Effector memory CD8-positive, alpha-beta T cell (primary cell): ENCODE measurements around the gene SEC24D.

Experiments used
- ATAC-seq: fragments of 150-1000 bp; cut with Tn5 transposase; replicated peaks from 2 replicates; pipeline ENCODE4 v1.10.0; 2021; ENCODE audit warnings: mild to moderate bottlenecking, moderate library complexity
- DNase-seq, 3 experiments: peaks; one replicate each; pipeline ENCODE4 v3.0.0; 2021
- H3K27ac Mint-ChIP-seq, 2 donors: one replicate each; pipeline ENCODE4 v1.8.0; 2022; ENCODE audit warnings: mild to moderate bottlenecking in 2 of 2, mixed read lengths in 2 of 2, moderate library complexity in 2 of 2
- H3K27me3 Mint-ChIP-seq, 2 donors: one replicate each; pipeline ENCODE4 v1.8.0; 2022; ENCODE audit warnings: mixed read lengths in 2 of 2
- H3K36me3 Mint-ChIP-seq: one replicate; pipeline ENCODE4 v1.8.0; 2022; ENCODE audit warnings: mild to moderate bottlenecking, moderate library complexity, mixed read lengths; ENCODE audit not compliant: insufficient read depth
- H3K4me1 Mint-ChIP-seq, 2 donors: one replicate each; pipeline ENCODE4 v1.8.0; 2022; ENCODE audit warnings: low read depth in 2 of 2, mixed read lengths in 2 of 2
- H3K4me3 Mint-ChIP-seq, 2 donors: one replicate each; pipeline ENCODE4 v1.8.0; 2022; ENCODE audit warnings: mild to moderate bottlenecking in 2 of 2, mixed read lengths in 2 of 2, moderate library complexity in 2 of 2
- H3K9me3 Mint-ChIP-seq, 2 donors: one replicate each; pipeline ENCODE4 v1.8.0; 2022; ENCODE audit warnings: mixed read lengths in 2 of 2

The SEC24D gene

DNA sequence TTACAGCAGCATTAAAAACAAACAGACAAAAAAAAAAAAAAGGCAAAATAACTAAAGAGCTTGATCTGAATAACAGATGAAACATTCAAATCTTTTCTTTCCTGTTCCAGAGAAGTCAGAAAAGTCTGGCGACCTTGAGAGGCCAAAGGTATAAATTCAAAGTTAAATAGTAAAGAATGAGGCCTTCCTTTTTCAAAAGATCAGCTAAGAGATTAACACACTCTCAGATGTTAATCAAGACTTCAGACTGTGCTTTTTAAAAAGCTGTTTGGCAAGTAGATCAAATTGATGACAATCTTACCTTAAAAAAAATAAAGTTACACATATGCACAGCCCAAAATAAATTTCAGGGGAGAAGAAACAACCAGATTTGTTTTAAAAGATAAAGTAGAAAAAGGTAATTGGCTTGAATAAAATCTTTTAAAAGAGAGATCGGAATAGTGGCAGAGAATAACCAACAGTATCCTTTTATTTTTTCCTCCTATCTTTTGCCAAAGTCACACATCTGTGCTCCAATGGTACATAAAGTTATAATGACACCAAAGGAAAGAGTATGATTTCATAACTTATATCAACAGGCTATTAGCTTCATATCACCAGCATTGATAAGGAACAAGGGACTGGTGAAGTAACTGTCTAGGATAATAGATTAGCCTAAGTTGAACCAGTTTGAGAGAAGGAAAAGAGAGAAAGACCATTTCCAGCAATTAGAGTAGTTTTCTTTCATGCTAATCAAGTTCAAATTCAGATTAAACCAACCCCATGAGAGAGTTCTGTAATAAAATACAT is 80.3 kb downstream of the SEC24D start:
- ATAC-seq (no peak), DNase-seq (no peak)
- Mint-ChIP-seq H3K4me1 (peaks cover 0 to 5% of the 10 kb centered on the region in 2 donors), H3K4me3 (no peak overlapping the region), H3K27me3 (no peaks in the 10 kb centered on the region), H3K27ac (peak overlapping the region in 1 of 2 donors; percentile 42), H3K9me3 (no peaks in the 10 kb centered on the region), H3K36me3 (peaks cover 31% of the 10 kb centered on the region)

DNA sequence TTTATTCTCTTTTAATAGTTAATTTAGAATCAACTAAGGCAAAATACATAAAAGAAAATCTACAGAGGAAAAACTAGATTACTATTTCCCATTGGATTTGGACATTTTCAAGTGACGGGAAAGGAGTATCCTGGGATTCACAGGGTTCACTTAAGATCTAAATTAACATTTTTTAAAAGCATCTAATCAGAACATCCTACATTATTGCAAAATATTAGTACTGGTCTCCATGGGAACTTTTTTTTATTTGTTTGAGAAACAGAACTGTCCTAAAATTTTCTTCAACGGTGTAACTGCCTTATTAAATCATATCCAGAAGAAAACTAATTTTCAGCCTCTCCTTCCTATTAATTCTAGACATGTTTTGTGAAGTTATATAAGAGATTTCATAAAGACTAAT is 81.0 kb downstream of the SEC24D start:
- Mint-ChIP-seq H3K9me3 (no peaks in the 10 kb centered on the region), H3K4me3 (no peak overlapping the region), H3K36me3 (peaks cover 31% of the 10 kb centered on the region), H3K27ac (no peak overlapping the region), H3K27me3 (no peaks in the 10 kb centered on the region), H3K4me1 (peaks cover 0 to 5% of the 10 kb centered on the region in 2 donors)
- no peak for ATAC-seq
- no peak for DNase-seq

DNA sequence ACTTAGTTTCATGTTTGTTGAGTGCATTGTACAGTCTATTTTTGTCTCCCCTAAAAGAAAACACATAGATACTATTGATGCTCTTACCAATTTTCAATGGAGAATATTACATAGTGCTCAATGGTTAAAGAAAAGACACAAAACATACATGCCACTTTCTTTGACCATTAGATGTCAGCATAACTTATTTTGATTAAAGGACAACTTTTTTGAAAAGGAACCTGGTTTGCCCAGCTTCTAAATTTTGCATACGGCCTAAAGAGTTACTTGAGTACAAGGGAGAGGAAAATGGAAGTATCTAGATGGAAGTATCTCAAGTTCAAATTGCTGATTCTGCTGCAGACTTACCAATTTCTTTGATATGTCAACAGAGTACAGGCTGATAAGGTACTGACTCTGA is 82.2 kb downstream of the SEC24D start:
- ATAC-seq: no peak
- H3K9me3 Mint-ChIP-seq: no peaks in the 10 kb centered on the region
- no peak overlapping the region for H3K4me3 Mint-ChIP-seq
- DNase-seq: no peak
- H3K27me3 Mint-ChIP-seq: no peaks in the 10 kb centered on the region
- no peak overlapping the region for H3K27ac Mint-ChIP-seq
- peaks cover 33% of the 10 kb centered on the region for H3K36me3 Mint-ChIP-seq
- H3K4me1 Mint-ChIP-seq: no peaks in the 10 kb centered on the region

DNA sequence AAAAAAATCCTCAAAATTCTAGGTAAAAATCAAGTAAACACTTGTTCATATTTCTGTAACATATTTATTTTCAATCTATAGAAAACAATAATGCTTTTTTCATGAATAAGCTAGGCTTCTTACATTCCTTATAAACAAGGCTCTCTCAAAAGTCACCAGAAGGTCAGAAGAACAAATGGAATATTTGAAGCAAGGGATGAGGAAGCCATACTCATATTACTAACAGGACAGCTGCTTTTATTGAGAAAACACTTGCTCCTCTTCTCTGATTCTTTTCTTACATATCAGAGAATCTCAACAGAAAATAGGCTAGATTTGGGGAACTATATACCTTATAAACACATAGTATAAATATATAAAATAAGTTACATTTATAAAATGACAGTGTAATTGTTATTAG is 82.8 kb downstream of the SEC24D start:
- DNase-seq: no peak
- H3K27ac Mint-ChIP-seq: no peak overlapping the region
- peaks cover 33% of the 10 kb centered on the region for H3K36me3 Mint-ChIP-seq
- H3K4me1 Mint-ChIP-seq: no peaks in the 10 kb centered on the region
- H3K27me3 Mint-ChIP-seq: no peaks in the 10 kb centered on the region
- H3K9me3 Mint-ChIP-seq: no peaks in the 10 kb centered on the region
- no peak for ATAC-seq
- no peak overlapping the region for H3K4me3 Mint-ChIP-seq

DNA sequence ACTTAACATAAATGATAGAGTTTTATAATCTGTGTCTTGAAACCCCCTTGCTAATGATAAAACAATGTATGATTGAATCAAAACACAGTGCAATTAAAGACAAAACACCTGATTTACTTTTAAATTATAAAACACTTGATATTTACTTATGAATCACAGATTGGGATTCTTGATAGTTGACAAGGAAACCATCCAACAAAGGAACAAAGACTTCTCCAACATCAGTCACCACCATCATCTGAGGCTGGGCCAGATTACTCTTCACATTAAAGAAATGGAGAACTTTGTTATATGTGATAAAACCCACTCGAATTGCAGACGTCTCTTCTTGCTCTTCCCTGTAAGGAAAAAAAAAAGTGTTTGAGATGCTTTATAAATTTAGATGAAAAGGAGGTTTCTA is 83.4 kb downstream of the SEC24D start:
- Mint-ChIP-seq H3K36me3 (peaks cover 33% of the 10 kb centered on the region), H3K4me3 (no peak overlapping the region), H3K27me3 (no peaks in the 10 kb centered on the region), H3K4me1 (no peaks in the 10 kb centered on the region), H3K27ac (no peak overlapping the region), H3K9me3 (no peaks in the 10 kb centered on the region)
- ATAC-seq: no peak
- DNase-seq: no peak

DNA sequence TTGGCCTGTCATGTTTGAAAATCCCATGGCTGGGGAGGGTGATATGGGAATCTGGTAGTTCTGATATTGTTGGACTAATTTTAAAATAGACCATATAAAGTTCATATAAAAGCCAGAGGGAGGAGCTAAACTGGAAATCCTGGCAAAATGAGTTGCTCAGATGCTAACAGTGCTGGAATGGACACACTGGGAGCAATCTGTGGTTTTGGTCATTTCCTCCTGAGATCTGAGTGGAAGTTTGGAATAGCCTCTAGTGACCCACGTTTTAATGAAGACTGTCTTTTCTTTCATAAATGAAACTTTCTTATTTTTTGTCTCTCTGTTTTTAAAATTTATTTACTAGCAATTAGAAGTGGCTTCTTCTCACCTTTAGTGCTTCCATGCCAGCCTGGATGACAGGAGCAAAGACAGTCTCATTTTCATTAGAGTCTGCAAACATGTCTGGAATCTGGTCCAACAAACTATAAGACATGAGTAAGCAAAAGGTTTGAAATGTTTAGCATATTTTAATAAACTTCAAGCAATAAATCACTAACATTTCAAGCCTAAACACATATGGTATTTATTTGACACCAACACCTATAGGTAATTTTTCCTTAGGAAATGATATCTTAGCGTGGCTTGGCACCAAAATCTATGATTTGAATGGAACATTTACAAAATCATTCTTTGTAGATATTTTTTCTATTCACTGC is 84.2 kb downstream of the SEC24D start:
- H3K27me3 Mint-ChIP-seq: no peaks in the 10 kb centered on the region

DNA sequence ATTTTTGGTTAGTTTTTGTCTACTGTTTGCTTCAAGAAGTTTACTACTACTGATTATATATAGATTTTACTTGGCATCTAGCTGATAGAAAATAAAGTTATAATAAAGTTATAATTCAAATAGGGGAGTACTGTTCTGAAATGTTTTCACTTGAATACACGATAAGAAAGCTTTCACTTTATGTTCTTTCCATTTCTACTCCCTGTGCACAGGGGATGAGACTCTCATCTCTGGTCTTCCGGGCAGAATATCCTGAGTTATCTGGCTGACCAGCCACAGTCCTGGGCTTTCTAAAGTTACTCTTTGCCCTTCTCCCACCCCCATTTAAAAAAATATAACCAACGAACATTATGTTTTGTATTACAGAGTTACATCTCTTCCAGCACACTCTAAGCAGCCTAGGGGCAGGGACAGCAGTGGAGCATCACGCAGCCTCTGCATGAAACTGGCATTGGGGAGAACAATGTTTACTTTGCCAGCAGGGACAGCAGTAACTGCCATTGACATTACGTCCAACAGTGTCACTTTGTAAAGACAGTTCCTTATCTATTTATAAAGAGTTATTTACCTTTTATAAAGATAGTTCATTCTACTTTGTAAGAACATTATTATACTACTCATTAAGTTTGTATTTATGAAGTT is 86.5 kb downstream of the SEC24D start:
- Mint-ChIP-seq H3K27ac (no peak overlapping the region), H3K9me3 (no peaks in the 10 kb centered on the region), H3K27me3 (no peaks in the 10 kb centered on the region), H3K4me1 (no peaks in the 10 kb centered on the region), H3K36me3 (peaks cover 30% of the 10 kb centered on the region), H3K4me3 (no peak overlapping the region)
- DNase-seq: no peak
- ATAC-seq: no peak

More for the DNA sequence above, 84.2 kb downstream of the SEC24D start:
- DNase-seq (no peak), ATAC-seq (no peak)
- Mint-ChIP-seq H3K9me3 (no peaks in the 10 kb centered on the region), H3K36me3 (peaks cover 35% of the 10 kb centered on the region), H3K27ac (no peak overlapping the region), H3K4me3 (no peak overlapping the region), H3K4me1 (no peaks in the 10 kb centered on the region)

DNA sequence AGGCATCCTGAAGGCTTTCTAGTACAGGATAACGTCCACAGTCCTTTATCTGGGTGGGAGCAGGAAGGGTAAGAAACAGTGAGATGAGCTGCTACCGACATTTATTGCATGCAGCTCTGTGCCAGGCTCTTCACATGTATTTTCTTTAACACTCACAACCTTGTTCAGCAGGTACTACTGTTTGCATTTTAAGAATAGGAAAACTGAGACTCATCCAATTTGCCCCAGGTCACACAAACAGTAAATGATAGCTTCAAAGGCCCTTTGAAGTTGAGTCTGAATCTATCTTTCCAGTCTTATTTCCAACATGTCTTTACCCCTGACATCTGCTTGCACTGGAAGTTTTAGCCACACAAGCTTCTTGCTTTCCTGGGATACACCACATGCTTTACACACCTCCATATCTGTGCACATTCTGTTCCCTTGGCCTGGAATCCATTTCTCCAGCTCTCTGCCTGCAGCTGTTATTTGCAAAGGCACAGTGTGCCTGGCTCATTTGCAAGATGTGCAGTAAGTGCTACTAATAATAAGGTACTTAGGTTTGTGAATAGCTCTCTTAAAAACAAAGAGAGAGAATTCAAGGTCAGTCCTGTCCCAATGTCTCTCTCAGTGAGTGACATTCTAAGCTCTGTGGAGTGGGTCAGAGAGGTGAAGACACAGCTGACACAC is 89.5 kb downstream of the SEC24D start:
- peaks cover 32% of the 10 kb centered on the region for H3K36me3 Mint-ChIP-seq
- H3K4me3 Mint-ChIP-seq: no peak overlapping the region
- no peaks in the 10 kb centered on the region for H3K27me3 Mint-ChIP-seq
- ATAC-seq: no peak
- no peaks in the 10 kb centered on the region for H3K4me1 Mint-ChIP-seq
- H3K9me3 Mint-ChIP-seq: no peaks in the 10 kb centered on the region
- DNase-seq: no peak
- H3K27ac Mint-ChIP-seq: no peak overlapping the region

DNA sequence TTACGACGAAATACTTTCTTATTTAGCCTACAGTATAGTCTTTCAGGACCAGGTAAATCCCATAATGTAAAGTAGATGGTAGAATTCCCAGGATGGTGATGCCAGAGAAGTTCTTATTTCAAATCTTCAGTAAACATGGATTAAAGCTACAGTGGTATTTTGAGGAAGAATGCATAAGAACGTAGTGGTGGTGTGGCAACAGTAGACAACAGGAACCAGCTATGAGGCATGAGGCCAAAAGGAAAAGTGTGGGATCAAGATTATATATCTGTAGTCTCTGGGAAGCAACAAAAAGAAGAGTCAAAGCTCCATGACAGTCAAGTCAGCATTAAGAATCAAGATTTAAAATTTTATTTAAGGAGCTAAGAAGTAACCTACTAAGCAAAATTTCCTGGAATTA is 90.6 kb downstream of the SEC24D start:
- H3K9me3 Mint-ChIP-seq: no peaks in the 10 kb centered on the region
- ATAC-seq: no peak

DNA sequence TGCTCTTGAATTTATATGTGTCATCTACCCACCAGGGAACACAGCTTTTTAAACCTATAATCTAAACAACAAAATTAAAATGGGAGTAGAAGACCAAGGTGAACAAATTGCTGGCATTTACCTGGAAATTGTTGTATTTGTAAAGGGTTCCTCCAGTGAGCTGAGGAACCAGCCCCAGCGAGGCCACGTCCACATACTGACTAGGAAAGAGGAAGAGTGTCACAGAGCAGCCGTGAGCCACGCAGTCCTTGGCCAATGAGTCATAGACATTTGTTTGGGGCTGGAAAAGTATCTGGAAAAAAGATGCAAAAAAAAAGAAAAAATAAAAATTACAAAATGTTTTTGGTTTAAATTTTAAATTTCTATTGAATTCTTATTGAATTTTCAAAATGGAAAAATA is 92.1 kb downstream of the SEC24D start:
- peaks cover 39% of the 10 kb centered on the region for H3K36me3 Mint-ChIP-seq

More for the DNA sequence above, 90.6 kb downstream of the SEC24D start:
- Mint-ChIP-seq H3K27me3 (no peaks in the 10 kb centered on the region), H3K36me3 (peaks cover 33% of the 10 kb centered on the region), H3K27ac (no peak overlapping the region), H3K4me1 (no peaks in the 10 kb centered on the region), H3K4me3 (no peak overlapping the region)
- DNase-seq: no peak

DNA sequence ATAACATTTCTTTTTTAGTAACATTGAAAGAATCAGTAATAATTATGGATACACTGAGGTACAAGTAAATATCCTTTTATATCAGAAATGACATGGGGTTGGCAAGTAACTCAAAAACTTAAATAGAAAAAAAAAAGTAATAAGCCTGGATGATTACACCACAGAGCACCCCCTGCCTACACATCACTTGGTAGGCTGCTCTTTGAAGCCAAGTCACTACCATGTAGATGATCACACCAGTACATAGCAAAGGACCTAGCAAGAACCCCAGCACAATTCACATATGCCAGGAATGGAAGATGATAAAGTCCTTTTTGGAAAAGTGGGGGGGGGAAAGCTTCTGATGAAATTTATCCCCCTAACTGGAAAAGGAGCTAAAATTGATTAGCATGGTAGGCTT is 93.9 kb downstream of the SEC24D start:
- no peak overlapping the region for H3K27ac Mint-ChIP-seq
- H3K36me3 Mint-ChIP-seq: peaks cover 43% of the 10 kb centered on the region
- ATAC-seq: no peak
- no peaks in the 10 kb centered on the region for H3K27me3 Mint-ChIP-seq
- H3K4me1 Mint-ChIP-seq: no peaks in the 10 kb centered on the region
- DNase-seq: no peak
- no peak overlapping the region for H3K4me3 Mint-ChIP-seq
- H3K9me3 Mint-ChIP-seq: no peaks in the 10 kb centered on the region

More for the DNA sequence above, 92.1 kb downstream of the SEC24D start:
- Mint-ChIP-seq H3K4me3 (no peak overlapping the region), H3K27ac (peak overlapping the region in 1 of 2 donors; percentile 27), H3K4me1 (no peaks in the 10 kb centered on the region), H3K27me3 (no peaks in the 10 kb centered on the region), H3K9me3 (no peaks in the 10 kb centered on the region)
- DNase-seq (no peak), ATAC-seq (no peak)

DNA sequence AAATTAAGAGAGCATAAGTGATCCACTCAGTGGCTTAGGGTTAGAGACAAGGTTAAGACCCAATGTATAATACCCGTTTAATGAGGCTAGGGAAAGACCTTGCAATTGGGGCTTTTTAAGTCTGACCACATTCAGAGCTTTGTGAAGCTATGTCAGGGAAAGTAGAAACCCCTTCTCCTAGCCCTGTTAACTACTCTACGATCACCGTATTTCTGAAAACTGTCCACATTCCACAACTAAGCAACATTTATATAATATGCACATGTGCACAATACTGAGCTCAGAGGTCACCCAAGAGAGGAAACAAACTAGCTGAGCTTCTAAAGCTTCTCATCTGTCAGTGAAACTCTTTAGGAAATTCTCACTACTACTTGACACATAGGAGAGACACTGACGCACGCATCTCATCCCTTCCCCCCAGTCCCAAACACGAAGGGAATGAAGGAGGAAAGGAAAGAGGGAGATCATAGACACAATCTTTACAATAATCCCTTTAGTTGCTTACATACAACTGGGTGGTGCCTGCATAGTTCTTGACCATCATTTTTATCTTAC is 94.5 kb downstream of the SEC24D start:
- DNase-seq (no peak), ATAC-seq (no peak)
- peaks cover 49% of the 10 kb centered on the region for H3K36me3 Mint-ChIP-seq
- no peak overlapping the region for H3K27ac Mint-ChIP-seq
- H3K4me3 Mint-ChIP-seq: no peak overlapping the region
- no peaks in the 10 kb centered on the region for H3K9me3 Mint-ChIP-seq
- H3K4me1 Mint-ChIP-seq: no peaks in the 10 kb centered on the region
- no peaks in the 10 kb centered on the region for H3K27me3 Mint-ChIP-seq

DNA sequence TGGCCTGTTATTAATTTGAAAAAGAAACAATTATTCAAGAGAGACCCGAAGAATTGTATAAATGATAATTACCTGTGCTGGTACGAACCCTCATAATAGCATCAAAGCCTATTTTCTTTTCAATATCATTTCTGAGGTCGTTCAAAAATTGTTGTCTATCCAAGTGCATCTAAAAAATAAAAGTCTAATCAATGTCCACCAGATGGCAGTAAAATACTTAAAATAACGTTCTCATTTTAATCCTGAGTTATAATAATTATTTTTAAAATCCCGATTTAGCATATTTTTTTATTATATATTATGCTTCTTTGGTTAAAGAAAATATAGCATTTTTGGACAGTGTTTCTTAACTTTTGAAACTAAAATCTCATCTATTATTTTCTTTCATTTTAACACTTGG is 95.1 kb downstream of the SEC24D start:
- DNase-seq (no peak), ATAC-seq (no peak)
- Mint-ChIP-seq H3K27me3 (no peaks in the 10 kb centered on the region), H3K9me3 (no peaks in the 10 kb centered on the region), H3K4me1 (no peaks in the 10 kb centered on the region), H3K27ac (no peak overlapping the region), H3K36me3 (peaks cover 54% of the 10 kb centered on the region), H3K4me3 (no peak overlapping the region)
